ENCODE measurements around the gene HAPSTR1.
"Not testable (repeated sequence)": the region's sequence is repeated elsewhere in the genome, so short reads cannot be mapped to it uniquely, and the experiment has no call there.

The HAPSTR1 gene

GRCh38 chr16:9090960-9091866 is at the start of gene HAPSTR1:
HAPSTR1 (plus strand) TSS chr16:9091644; CDS start chr16:9092045, 401 bp downstream.
- DNase-seq (ENCODE audit: low read depth in 2 of 2), result peak; percentile 91 to 99

- DNase-seq (ENCODE audit: low read depth in 2 of 2), result no peak
These were observed 48.9 kb upstream of the HAPSTR1 start for GRCh38 chr16:9042533-9042932.

- DNase-seq (ENCODE audit: low read depth in 2 of 2), result no peak
These were observed 48.3 kb upstream of the HAPSTR1 start for GRCh38 chr16:9042964-9043680.

GRCh38 chr16:9045562-9045961 is 45.9 kb upstream of the HAPSTR1 start:
- not testable (repeated sequence) for DNase-seq (ENCODE audit: low read depth in 2 of 2)

GRCh38 chr16:9046667-9047055 is 44.8 kb upstream of the HAPSTR1 start:
- DNase-seq (ENCODE audit: low read depth in 2 of 2), result no peak

- DNase-seq (ENCODE audit: low read depth in 2 of 2), result peak in 1 of 2 donors; percentile 10
These were observed 43.6 kb upstream of the HAPSTR1 start for GRCh38 chr16:9047689-9048301.

GRCh38 chr16:9048302-9048700 is 43.1 kb upstream of the HAPSTR1 start:
- DNase-seq (ENCODE audit: low read depth in 2 of 2), result no peak

GRCh38 chr16:9049241-9049640 is 42.2 kb upstream of the HAPSTR1 start:
- no peak for DNase-seq (ENCODE audit: low read depth in 2 of 2)

GRCh38 chr16:9050102-9050830 is 41.2 kb upstream of the HAPSTR1 start:
- DNase-seq (ENCODE audit: low read depth in 2 of 2), result no peak

GRCh38 chr16:9053006-9053601 is 38.3 kb upstream of the HAPSTR1 start:
- DNase-seq (ENCODE audit: low read depth in 2 of 2), result no peak

GRCh38 chr16:9054460-9054859 is 37.0 kb upstream of the HAPSTR1 start:
- no peak for DNase-seq (ENCODE audit: low read depth in 2 of 2)

- no peak for DNase-seq (ENCODE audit: low read depth in 2 of 2)
These were observed 36.3 kb upstream of the HAPSTR1 start for GRCh38 chr16:9055115-9055514.

- DNase-seq (ENCODE audit: low read depth in 2 of 2), result no peak
These were observed 35.8 kb upstream of the HAPSTR1 start for GRCh38 chr16:9055661-9056060.

GRCh38 chr16:9056061-9056460 is 35.4 kb upstream of the HAPSTR1 start:
- no peak for DNase-seq (ENCODE audit: low read depth in 2 of 2)

- no peak for DNase-seq (ENCODE audit: low read depth in 2 of 2)
These were observed 33.2 kb upstream of the HAPSTR1 start for GRCh38 chr16:9058211-9058610.

GRCh38 chr16:9060225-9060624 is 31.2 kb upstream of the HAPSTR1 start:
- no peak for DNase-seq (ENCODE audit: low read depth in 2 of 2)

GRCh38 chr16:9061358-9061813 is 30.1 kb upstream of the HAPSTR1 start:
- DNase-seq (ENCODE audit: low read depth in 2 of 2), result no peak

GRCh38 chr16:9062301-9062700 is 29.1 kb upstream of the HAPSTR1 start:
- no peak for DNase-seq (ENCODE audit: low read depth in 2 of 2)

GRCh38 chr16:9065077-9065476 is 26.4 kb upstream of the HAPSTR1 start:
- no peak for DNase-seq (ENCODE audit: low read depth in 2 of 2)

- DNase-seq (ENCODE audit: low read depth in 2 of 2), result no peak
These were observed 22.6 kb upstream of the HAPSTR1 start for GRCh38 chr16:9068886-9069285.

- DNase-seq (ENCODE audit: low read depth in 2 of 2), result no peak
These were observed 21.2 kb upstream of the HAPSTR1 start for GRCh38 chr16:9070254-9070653.
